Left ventricle myocardium superior (tissue), 1 donor: ENCODE data around the gene KMT5C. TPM values are rescaled to one million over a fixed set of nuclear protein-coding genes. Genes with fewer than 3 reads are reported as not detected.
A peak's percentile ranks its signal among the peaks of the same experiment; 100 is the strongest.

ENCODE experiments used
- ATAC-seq: fragments of 200-7000 bp; cut with Tn5 transposase; one replicate; pipeline ENCODE4 v1.9.1; 2020; ENCODE audit warnings: mild to moderate bottlenecking, moderate library complexity
- DNase-seq: peaks from one replicate; pipeline ENCODE4 v3.0.0-alpha.2; 2020
- intact Hi-C: fragments of 100-400 bp; cut with micrococcal nuclease; formaldehyde crosslinking; loops from one replicate; pipeline ENCODE4 v1.11.0; 2022
- total RNA-seq: library from RNA; stranded (reverse); fragmentation: NEBNext Ultra II Directional; extraction: Animal tissue kit (Norgen Biotek cat#: 25700); gene quantifications from one replicate; pipeline ENCODE4 v1.2.1, GENCODE V29; 2021
- donor health status: DM: no; HTN: yes; CAD: no; lungs with severe emphysema.

KMT5C gene
- total RNA-seq, 1 donor from 2014 or later, result 7.2 TPM

DNA sequence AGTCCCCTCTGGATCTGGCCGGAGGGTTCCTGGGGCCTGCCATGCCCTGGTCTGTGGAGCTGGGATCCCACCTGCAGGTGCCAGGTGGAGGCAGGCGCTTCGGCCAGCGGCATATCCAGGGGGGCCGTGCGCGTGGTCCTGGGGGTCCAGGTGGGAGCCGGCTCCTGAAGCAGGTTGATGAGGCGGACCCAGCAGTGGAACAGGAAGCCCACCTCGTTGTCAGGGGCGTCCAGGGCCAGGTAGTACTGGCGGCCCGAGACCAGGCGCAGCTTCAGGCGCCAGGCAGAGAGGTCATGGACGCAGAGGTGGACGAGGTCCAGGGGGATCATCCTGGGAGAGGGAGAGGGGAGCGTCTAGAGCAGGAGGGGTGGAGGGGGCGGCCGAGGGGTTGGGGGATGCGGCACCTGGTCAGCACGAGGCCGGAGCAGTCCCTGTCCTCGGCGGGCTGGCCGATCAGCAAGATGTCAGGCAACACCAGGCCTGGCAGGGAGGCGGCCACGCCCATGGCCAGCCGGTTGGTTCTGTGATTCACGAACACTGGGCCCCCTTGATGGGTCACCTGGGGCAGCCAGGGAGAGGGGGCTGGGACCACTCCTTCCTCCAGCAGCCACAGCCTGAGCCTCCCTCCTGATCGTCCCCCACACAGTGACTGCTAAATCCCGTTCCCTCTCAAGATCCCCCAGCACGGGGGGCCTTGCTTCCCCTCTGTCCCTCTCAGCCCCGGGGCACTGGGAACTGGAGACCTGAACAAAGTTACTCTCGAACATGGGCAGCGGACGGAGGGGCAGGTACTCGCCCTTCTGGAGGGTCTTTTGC lies 22.7 kb downstream of the KMT5C start:
- ATAC-seq, result no peak
- no peak for DNase-seq
- intact Hi-C loops, result no loop called here

DNA sequence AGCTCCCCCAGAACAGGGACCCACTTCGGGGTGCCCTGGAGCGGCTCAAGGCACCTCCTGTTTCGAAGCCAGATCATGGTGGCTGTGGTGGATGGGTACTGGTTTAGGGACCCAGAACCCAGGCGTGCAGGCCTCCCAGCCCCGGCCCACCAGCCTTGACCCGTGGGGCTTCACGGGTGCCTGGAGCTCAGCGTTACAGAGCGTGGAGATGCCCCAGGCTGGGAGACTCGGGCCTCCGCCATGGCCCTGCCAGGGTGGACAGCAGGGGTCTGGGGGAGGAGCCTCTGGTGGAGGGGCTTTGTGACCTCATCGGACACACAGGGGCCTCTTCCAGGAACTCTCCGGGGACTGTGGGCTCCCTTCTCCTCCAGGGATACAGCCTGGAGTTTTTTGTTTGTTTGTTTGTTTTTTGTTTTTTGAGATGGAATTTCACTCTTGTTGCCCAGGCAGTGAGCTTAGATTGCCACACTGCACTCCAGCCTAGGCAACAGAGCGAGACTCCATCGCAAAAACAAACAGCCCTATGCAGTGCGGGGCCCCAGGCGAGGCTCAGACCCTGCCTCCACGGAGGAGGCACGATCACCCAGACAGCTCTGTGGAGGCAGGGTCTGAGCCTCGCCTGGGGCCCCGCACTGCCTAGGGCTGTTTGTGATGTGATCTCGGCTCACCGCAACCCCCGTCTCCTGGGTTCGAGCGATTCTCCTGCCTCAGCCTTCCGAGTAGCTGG lies 23.5 kb downstream of the KMT5C start, which contains the start of gene GARIN5B:
Gene GARIN5B (minus strand): TSS at position 271 of the 727 bp plus-strand sequence. CDS start 194 bp downstream, at position 77.
- no peak for ATAC-seq
- no peak for DNase-seq
- intact Hi-C loops, result no loop called here

DNA sequence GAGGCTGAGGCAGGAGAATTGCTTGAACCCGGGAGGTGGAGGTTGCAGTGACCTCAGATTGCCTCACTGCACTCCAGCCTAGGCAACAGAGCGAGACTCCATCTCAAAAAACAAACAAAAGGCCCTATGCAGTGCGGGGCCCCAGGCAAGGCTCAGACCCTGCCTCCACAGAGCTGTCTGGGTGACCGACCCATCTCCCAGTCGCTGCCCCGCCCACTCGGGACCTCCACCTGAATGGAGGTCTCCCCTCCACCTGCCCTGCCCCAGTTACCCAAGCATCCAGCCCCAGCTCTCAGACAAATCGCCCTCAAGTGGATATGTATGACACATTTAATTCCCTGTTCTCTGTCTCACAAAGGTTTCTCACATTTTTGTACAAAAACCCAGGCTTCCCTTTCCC lies 25.6 kb downstream of the KMT5C start:
- no peak for DNase-seq
- intact Hi-C loops, result no loop called here
- no peak for ATAC-seq

DNA sequence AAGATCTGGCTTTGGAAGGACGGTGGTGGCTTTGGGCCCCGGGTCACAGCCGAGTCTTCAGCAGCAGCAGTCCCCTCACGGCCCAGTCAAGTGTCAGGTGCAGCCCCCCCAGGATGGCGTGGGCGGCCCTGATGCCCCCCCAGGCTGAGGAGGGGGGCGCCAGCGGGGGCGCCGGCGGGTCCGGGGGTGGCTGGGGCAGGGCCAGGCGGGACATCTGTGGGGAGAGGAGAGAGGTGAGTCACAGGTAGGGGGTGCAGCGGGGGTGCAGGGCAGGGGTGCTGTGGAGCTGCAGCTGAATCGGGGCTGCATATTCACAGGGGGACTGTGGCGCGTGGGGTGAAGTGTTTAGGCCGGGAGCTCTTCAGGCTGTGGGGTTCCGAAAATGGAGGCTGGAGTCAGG lies 26.3 kb downstream of the KMT5C start:
- no peak for DNase-seq
- ATAC-seq, result no peak
- intact Hi-C loops, result no loop called here

DNA sequence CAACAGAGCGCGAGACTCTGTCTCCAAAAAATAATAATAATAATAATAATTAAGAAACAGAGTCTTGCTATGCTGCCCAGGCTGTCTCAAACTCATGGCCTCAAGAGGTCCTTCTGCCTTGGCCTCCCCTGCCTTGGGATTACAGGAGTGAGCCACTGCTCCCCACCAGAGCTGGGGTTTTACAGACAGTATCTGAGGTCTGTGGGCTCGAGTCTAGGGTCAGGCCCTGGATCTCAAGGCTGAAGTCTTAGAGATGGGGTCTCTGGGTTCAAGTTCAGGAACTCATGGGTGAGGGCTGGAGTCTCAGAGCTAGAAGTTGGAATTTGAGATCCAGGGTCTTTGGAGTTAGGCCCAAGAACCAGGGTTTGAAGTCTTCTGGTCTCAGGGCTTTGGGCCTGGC lies 27.1 kb downstream of the KMT5C start:
- ATAC-seq, result no peak
- intact Hi-C loops, result no loop called here
- no peak for DNase-seq

DNA sequence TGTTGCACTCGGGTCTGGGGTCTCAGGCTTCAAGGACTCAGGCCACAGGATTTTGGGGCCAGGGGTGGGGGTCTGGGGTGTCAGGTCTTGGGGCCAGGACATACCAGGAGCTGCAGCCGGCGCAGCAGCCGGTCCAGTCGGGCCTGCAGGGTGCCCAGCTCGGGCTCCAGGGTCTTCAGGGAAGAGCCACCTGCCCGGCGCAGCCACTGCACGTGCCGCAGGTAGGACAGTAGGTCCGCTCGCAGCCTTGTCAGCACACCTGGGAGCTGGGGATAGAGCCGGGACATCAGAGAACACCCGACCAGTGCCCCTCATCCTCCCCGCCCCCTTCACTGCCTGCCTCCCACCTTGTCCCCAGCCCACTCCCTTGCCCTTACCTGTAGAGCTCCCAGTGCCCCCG lies 28.4 kb downstream of the KMT5C start:
- intact Hi-C loops, result no loop called here
- ATAC-seq, result no peak
- no peak for DNase-seq

DNA sequence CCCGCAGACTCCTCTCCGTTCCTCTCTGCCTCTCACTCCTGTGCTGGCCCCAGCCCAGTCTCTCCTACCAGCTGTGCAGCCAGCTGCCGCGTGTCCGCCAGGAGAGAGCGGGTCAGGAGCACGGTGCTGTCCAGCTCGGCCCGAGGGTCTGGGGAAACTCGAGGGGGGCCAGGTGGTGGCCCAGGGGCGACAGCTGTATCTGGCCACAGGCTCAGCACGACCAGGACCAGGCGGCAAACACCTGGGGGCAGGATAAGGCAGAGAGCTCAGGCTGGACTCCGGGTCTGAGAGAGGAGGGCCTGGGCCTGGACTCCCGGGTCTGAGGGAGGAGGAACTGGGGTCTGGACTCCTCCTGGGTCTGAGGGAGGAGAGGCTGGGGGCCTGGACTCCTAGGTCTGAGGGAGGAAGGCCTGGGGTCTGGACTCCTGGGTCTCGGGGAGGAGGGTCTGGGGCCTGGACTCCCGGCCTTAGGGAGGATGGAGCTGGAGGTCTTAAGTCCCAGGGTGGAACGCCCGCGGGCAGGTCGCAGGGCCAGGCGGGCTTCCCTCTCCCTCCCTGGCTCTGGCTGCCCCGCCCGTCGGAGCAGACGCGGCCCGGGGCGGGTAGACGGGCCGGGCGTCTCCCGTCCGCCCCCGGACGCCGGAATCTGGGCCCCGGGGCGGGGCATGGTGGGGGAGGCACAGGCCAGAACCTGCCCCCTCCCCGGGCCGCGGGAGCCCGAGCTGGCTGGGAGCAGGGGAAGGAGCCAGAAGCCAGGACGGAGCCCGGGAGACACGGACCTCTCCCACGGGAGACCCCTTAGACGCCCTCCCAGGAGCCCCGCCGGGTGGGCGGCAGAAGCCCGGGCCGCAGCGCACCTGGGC lies 29.3 kb downstream of the KMT5C start:
- peak; percentile 62 for ATAC-seq
- peak; percentile 41 for DNase-seq
- intact Hi-C loops, result no loop called here

DNA sequence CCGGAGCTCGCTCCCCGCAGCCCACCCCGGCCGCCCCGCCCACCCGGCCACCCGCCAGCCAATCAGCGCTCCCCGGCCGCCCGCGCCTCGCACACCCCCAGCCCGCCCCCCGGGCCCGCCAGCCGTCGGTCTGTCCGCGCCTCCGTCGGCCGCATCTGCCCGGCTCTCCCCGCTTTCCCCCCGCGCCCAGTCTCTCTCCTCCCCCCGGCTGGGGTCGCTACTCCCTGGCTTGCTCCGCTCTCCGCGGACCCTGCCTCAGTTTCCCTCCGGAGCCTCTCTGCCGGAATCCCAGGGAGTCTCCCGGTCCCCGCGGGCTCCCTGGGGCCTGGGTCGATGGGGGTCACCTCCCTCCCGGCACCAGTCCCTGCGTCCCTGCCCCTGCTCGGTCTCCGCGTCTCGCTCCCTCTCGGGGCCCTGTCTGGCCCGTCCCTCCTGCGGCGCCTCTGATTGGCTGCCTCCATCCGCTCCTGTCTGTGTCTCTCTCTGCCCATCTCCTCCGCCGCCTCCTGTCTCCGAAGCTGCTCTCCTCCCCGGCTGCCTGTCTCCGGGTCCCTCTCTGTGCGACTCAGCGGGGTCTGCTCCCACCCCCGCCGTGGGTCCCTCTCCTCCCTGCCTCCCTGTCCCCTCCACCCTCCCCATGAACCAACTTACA lies 30.1 kb downstream of the KMT5C start:
- peak; percentile 34 for ATAC-seq
- intact Hi-C loops, result no loop called here
- no peak for DNase-seq

DNA sequence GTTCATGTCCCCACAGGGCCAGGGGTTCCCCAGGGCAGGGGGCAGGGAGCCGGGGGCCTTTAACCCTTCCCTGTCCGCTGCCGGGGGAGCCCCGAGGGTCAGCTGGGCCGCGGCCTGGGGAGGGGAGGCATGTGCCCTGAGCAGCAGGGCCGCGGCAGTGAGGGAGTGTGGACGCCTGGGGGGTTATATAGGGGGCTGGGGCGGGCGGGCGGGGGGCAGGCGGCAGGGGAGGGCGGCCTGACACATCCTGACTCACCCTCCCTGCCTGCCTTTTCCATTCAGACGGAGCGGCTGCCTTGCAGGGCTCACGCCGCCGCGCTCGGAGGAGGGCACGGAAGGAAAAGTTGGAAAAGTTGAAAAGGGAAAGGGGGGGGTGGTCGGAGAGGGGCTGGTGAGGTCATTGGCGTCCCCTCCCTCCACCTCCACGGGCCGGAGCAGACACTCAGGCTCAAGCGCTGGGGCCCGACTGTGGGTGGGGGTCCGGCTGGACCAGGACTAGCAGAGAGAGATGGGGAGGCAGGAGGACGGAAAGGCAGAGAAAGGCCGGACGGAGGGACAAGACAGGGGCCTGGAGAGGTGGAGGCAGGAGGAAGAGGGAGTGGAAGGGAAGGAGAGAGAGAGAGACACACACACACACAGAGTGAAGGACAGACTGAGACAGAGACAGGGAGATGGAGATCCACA lies 30.8 kb downstream of the KMT5C start, which contains the start of gene IL11:
Gene IL11 (minus strand): TSS at position 159 of the 684 bp plus-strand sequence. CDS start 153 bp downstream, at position 6.
- intact Hi-C loops, result no loop called here
- DNase-seq (no peak), ATAC-seq (no peak)

DNA sequence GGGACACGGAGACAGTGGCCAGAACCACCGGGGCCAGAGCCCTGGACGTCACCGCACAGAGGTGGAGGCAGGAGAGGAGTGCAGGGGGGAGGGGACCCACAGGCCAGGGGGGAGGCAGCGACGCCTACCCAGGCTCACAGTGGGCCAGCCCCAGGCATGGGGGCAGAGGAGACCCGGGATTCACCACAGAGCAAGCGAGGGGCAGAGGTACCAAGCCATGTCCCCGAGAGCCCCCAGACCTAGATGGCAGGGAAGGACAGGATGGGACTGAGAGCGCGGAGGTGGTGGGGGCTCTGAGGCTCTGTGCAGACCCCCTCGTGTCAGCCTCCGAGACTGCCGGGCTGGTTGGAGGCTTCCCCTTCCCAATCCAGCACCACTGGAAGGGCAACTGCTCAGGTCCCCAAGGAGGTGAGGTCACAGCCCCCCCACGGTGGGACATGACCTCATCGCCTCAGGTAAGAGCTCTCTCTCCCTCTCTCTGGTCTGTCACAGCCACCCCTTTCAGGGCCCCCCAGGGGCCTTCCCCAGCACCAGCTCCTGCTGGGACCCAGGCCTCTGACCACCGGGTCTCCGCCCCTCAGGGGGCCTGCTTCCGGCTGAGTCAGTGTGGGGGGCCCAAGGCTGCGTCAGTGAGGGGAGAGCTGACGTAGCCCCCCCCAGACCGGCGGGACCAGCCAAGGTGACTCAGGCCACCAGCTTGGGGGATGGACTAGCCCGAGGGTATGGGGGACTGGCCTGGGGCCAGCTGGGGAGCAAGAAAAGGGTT lies 32.8 kb downstream of the KMT5C start:
- no peak for DNase-seq
- ATAC-seq, result no peak
- intact Hi-C loops, result no loop called here

DNA sequence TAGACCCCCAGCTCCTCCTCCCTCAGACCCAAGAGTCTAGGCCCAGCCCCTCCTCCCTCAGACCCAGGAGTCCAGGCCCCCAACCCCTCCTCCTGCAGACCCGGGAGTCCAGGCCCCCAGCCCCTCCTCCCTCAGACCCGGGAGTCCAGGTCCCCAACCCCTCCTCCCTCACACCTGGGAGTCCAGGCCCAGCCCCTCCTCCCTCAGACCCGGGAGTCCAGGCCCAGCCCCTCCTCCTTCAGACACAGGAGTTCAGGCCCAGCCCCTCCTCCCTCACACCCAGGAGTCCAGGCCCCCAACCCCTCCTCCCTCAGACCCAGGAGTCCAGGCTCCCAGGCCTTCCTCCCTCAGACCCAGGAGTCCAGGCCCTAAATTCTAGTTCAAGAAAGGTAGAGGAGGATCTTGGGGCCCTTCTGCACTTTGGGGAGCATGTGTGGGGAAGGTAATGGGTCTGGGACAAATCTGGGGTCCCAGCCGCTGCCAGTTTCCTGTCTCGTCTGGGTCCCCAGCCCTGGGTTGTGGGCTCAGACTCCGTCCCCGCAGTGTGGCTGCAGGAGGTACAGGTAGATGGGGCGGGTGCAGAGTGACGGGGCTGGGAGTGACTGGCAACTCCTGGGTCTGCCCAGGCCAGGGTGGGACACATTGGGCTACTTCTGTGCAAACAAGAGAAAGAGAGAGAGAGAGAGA lies 33.8 kb downstream of the KMT5C start:
- no peak for ATAC-seq
- no peak for DNase-seq
- intact Hi-C loops, result no loop called here

DNA sequence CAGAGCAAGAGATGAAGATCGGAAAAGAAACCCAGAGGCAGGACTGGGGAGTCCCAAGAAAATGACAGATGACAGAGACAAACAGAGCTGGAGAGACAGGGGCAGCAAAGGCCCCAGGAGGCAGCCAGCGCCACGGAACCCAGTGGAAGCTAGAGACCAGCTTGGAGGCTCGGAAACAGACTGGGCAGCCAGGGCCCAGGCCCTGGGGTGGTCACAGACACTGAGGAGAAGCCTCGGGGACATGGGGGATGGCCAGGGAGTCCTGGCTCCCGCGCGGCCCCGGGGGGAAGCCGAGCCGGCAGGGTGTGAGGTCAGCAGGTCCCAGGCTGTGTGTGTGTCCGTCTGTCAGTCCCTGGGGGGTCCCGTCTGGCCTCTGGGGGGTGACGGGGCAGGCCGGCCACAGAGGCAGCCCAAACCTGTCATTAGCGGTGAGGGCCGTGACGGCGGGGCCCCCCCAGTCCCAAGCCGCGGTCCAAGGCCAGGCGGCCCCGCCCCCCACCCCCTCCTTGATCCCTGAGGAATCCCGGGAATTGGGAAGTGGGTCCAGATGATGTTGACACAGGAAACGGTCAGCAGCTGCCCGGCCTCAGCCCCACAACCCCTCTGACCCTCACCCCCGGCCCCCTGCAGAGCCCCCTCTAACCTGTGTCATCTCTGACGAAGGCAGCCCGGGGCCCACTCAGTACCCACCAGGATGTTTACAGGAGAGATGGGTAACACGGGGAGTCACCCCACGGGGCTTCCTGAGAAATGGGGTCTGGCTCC lies 34.5 kb downstream of the KMT5C start:
- DNase-seq (no peak), ATAC-seq (no peak)
- intact Hi-C loops, result no loop called here

DNA sequence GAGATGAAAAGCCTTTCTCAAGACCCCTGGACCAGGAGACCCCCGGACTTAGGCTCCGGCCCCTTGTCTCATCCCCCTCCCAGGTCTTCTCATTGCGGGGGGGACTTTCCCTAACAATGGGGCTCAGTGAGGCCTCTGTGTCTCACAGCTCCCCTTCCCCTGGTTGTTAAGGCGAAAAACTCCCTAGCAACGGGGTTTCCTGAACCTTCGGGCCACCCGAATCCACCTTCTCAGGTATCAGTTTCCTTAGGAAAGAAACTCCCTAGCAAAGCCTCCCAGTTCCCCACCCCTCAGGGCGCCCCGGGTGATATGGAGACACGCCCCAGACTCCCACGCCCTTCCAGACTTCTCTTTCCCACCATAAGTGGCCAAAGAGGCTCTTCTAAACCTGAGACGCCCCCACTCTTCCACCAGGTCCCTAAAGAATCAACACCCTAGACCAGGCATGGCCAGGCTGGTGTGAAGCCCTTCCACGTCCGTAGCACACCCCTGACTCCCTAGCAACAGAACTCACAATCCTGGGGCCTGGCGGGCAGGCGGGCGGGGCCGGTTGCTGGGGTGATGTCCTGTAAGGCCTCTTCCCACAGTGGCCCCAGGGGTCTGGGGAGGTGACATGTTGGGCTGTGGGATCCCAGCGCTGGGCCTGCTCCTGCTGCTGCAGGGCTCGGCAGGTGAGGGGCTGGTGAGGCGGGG lies 36.7 kb downstream of the KMT5C start, which contains the start of gene TMEM190:
Gene TMEM190 (plus strand): TSS at position 586 of the 693 bp plus-strand sequence. CDS start 28 bp downstream, at position 614.
- intact Hi-C loops, result no loop called here

DNA sequence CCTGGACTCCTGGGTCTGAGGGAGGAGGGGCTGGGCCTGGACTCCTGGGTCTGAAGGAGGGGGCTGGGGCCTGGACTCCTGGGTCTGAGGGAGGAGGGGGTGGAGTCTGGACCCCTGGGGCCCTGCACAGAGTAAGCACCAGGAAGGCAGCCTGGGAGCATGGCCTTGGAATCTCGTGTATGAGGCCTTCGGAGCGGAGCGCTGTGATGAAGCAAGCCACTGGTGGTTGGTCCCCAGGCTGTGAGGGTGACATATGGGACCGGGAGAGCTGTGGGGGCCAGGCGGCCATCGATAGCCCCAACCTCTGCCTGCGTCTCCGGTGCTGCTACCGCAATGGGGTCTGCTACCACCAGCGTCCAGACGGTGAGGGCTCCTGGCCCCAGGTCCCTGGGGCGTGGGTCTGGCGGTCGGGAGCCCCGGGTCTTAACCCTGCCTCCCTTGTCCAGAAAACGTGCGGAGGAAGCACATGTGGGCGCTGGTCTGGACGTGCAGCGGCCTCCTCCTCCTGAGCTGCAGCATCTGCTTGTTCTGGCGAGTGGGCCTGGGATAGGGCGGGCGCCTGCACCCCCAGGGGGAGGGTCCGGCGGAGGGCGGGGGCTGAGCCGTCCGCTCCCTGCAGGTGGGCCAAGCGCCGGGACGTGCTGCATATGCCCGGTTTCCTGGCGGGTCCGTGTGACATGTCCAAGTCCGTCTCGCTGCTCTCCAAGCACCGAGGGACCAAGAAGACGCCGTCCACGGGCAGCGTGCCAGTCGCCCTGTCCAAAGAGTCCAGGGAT lies 37.9 kb downstream of the KMT5C start:
- intact Hi-C loops, result no loop called here
- no peak for ATAC-seq
- DNase-seq, result no peak

More for the DNA sequence above, 36.7 kb downstream of the KMT5C start, which contains the start of gene TMEM190:
- DNase-seq (no peak), ATAC-seq (no peak)

DNA sequence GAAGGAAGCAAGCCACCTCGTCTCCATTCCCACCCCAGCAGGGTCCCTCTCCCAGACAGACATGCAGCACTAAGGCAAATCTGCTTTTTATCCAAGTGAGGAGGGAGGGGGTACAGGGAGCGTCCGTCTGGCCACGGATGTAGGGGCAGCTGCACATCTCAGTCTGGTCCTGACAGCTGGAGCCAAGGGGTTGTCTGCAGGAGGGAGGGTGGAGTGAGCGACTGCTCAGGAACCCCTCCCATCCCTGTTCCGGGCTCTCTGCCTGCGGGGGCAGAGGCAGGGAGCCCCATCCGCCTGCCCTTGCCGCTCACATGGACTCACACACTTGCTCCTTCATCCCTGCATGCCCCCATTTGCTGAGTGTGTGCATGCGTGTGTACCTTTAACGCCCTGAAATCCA lies 39.5 kb downstream of the KMT5C start:
- intact Hi-C loops, result no loop called here
- DNase-seq (no peak), ATAC-seq (no peak)
